ENCODE results near the gene PYM1.
"Not testable (repeated sequence)": the region's sequence is repeated elsewhere in the genome, so short reads cannot be mapped to it uniquely, and the experiment has no call there.

PYM1 gene

DNA sequence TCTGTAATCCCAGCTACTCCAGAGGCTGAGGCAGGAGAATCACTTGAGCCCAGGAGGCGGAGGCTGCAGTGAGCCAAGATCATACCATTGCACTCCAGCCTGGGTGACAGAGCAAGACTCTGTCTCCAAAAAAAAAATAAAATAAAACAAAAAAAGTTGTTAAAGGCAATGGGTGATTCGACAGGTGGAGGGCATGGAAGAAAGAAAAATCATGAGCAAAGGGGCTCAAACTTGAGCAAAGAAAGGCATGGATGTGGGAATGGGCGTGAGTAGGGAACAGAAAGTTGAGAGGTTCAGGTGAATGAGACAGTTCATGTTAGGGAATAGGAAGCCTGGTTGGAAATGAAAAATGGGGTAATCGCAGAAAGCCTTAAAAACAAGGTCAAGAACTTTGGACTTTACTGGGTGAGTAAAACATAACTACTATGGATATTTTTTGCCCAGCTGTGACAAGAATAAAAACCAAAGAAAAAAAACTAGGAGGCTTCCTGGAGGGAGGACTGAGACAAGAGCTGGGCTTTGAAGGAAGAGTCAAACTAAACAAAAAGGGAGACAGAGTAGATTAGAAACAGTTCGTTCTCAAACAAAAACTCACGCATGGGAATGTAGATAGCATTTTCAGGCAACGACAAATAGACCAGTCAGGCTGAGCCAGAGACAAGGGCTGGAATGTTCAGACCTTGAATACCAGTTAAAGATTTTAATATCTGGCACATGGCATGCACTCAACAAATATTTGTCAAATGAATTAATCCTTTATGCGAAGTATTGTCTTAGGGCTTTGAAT, 18.8 kb downstream of the PYM1 start:
- DNase-seq = no peak

DNA sequence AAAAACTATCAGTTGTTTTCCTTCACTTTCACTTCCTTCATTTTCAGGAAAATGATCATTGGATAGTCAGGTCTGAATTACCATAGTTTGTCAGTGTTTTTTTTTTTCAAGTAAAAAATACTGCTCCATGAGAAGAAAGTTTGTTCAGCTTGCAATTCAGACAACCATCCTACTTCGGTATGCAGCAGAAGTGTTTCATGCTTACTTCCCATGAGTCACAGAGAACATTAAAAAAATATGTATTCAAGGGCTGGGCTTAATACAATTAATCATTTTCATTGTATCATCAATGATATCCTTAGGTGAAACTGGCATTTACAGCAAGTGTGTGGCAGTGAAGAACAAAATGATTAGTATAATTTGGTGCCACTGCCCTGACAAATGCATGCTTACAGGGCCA, 21.6 kb downstream of the PYM1 start:
- no peak for DNase-seq

DNA sequence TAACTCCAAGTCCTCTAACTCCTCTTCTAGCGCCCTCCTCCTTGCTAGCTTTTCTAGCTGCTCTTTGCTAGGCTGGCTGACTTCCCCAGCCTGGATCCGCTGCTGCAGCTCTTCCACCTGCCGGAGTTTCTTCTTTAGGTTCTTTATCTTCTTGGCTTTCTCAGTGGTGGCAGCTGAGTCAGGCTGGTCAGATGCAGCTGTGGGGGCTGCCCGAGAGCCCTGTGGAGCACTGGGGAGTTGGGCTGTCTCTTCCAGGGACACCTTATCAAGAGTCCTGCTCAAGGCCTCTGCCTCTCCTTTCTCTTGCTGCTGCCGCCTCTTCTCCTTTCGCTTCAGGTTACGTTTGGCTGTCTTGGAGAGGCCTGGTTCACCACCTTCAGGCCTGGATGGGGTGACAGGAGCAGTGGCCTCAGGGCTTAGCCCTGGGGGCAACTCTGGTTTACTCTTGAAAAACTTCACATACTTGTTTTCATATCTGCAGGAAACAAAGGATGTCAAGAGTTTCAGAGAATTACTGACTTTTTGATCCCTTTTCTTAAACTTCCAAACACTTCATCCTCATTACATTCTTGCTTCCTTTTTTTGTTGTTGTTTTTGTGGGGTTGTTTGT, 25.7 kb downstream of the PYM1 start:
- no peak for DNase-seq

DNA sequence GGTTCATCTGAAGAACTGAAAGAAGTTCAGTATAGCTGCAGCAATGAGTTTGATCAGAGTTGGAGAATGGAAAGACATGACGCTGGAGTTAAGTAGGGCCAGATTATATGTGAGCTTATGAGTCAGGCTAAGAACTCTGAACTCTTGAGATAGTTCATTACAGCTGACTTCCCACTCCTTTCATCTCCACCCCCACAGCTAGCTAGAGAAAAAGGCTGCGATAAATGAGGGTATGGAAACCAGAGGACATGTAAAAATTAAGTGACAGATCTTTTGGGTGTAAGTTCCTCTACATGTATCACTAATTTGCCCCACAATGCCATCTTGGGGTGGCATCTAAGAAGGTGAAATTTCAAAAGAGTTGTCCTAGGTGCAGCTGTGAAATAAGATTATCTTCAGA, 28.6 kb downstream of the PYM1 start:
- DNase-seq = no peak

DNA sequence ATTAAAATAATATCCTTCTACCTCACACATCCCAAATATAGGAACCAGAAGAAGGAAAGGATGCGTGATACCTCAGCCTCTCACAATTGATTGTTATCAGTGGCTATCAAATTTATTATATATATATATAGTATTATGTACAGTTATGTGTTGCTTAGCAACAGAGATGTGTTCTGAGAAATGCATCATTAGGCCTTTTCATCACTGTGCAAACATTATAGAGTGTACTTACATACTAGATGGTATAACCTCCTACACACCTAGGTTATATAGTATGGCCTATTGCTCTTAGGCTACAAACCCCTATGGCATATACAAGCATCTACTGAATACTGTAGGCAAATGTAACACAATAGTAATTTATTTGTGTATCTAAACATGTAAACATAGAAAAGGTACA, 34.0 kb downstream of the PYM1 start:
- no peak for DNase-seq

DNA sequence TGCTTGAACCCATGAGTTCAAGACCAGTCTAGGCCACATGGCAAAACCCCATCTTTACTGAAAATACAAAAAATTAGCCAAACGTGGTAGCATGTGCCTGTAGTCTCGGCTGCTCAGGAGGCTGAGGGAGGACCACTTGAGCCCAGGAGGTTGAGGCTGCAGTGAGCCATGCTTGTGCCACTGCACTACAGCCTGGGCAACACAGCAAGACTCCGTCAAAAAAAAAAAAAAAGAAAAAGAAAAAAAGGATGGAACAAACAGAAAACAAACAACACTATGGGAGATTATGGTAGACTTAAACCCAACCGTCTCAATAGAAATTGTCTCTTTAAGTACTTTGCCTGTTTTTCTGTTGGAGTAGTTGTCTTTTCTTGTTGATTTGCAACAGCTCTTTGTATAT, 36.4 kb downstream of the PYM1 start:
- no peak for DNase-seq

DNA sequence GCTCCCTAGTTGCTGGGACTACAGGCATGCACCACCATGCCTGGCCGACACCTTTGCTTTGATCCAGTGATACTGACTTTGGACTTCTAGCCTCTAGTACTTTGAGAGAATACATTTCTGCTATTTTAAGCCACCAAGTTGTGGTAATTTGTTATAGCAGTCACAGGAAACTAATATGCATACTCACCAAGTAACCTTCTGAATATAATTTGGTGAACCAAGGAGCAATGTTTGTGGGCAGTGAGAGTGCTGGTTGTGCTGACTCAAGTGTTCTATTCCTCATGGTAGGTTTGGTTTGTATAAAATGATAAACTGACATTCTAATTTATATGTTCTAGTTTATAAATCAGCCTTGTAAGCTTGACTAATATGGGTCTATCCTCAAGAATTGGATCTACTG, 42.6 kb downstream of the PYM1 start:
- DNase-seq = no peak

DNA sequence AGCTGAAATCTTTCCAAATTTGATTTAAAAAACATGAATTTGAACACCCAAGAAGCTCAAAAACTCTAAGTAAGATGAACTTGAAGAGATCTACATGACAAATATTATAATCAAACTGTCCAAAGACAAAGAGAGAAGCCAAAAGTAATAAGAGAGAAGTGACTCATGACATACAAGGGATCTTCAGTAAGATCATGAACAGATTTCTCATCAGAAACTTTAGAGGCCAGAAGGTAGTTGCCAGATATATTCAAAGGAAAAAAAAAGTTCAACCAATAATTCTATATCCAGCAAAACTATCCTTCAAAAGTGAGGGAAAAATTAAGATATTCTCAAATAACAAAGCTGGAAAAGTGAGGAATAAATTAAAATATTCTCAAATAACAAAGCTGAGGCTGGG, 49.9 kb downstream of the PYM1 start:
- DNase-seq = no peak

DNA sequence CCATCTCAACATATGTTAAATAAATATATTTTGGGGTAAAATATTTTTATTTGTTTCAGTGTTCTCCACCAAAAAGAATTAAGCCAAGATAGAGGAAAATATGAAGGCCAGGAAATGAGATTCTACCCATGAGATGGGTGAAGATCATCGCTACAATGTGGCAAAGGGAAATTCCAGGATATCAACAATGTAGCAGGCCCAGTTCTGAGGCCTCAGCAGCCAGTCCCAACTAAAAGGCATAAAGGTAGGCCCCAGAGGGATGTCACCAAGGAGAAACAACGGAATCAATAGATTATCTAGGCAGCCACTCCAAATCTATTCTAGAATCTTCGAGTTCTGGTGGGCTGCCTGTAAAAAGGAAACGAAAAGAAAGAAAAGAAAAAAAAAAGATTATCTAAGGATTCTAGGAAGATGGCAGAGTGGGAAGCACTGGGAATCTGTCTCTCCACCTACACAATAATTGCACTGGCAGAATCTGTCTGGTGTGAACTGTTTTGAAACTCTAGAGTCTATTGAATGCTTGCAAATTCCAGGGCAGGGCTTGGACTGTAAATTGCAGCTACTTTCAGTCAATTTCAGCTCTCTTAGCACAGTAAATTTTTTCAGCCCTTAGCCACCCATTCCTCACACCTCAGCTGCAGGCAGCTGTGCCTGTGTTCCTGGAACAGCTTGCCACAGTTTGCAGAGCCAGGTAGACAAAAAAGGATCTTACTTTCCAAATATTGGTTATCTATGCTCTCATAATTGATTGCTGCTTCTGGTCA, 51.8 kb downstream of the PYM1 start:
- no peak for DNase-seq

DNA sequence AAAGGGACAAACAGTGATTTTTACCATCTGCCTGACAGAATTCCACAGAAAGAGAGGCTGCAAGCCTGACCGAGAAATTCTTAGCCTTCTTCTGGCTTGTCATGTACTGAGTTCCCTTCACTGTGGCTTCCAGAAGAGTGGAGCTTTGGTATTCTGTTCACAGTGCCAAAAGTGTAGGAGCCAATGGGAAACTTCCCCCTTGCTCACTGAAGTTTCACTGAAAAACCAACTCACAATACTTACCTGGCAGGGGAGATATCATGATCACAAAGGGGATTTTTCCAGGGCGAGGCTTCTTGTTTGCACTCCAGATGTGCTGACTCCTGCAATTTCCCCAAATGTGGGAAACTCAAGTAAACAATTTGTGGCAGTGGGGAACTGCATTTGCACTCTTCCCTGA, 53.3 kb downstream of the PYM1 start:
- no peak for DNase-seq

DNA sequence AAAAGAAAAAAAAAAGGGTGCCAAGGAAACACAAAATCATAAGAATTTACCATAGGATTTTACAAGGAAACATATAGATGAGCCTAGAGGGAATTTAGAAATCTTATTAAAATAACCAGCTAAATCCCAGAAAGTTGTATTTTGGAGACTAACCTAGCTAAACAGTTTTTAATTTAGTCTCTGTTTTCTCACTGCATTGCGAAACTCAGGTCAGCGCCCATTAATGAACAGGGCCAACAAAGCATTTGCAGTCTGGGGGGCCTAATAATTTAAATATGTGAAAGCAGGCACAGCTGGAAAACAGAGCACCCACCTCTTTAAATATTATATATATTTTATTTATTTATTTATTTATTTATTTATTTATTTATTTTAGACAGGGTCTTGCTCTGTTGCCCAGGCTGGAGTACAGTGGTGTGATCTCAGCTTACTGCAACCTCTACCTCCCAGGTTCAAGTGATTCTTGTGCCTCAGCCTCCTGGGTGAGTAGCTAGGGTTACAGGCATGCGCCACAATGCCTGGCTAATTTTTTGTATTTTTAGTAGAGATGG, 61.2 kb downstream of the PYM1 start:
- DNase-seq = not testable (repeated sequence)

DNA sequence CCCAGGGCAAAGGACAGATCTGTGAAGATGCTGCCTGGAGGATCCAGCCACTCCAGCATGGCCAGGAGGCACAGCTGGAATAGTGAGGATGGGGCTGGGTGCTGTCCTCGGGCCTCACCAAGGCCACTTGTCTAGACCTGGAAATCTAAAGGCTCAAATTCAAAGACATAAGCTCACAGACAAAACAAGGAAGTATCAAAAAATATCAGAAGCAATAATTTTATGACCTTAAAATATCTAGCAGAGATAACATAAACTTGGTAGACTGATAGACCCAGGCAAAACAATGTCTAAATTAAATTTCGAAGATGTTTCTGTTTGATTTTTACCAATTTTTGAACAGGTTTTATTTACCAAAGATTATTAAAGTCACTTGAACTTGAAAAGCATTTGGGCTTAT, 62.4 kb downstream of the PYM1 start:
- DNase-seq = no peak

DNA sequence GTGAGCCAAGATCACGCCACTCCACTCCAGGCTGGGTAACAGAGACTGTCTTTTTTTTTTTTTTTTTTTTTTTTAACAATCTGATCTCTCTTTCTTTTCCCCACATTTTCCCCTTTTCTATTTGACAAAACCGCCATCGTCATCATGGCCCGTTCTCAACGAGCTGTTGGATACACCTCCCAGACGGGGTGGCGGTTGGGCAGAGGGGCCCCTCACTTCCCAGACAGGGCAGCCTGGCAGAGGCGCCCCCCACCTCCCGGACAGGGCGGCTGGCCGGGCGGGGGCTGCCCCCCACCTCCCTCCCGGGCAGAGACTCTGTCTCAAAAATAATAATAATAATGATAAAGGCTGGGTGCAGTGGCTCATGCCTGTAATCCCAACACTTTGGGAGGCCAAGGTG, 64.8 kb downstream of the PYM1 start:
- DNase-seq = not testable (repeated sequence)

DNA sequence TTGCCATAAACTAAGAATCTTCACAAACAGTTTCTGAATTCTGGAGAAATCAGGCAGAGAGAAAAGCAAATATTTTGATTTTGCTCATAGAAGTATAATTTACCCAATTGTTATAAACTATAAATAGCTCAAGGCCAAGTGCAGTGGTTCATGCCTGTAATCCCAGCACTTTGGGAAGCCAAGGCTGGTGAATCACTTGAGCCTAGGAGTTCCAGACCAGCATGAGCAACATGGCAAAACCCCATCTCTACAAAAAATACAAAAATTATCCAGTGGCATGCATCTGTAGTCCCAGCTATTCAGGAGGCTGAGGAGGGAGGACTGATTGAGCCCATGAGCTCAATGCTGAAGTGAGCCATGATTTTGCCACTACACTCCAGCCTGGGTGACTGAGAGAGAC, 65.4 kb downstream of the PYM1 start:
- DNase-seq = no peak

DNA sequence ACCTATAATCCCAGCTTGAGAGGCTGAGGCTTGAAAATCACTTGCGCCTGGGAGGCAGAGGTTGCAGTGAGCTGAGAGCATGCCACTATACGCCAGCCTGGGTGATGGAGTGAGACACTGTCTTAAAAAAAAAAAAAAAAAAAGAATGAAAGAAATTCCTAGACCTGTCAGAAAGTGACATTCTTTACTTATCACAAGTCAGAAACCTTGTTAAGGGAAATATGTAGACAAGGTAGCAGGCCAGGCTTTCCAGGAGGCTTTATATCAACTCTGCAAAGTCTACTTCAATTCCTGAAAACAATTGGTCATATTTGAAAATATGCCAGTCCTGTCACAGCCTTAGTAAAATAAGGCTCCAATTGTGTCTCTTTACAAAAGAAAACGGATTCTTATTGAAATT, 65.8 kb downstream of the PYM1 start:
- DNase-seq = no peak

DNA sequence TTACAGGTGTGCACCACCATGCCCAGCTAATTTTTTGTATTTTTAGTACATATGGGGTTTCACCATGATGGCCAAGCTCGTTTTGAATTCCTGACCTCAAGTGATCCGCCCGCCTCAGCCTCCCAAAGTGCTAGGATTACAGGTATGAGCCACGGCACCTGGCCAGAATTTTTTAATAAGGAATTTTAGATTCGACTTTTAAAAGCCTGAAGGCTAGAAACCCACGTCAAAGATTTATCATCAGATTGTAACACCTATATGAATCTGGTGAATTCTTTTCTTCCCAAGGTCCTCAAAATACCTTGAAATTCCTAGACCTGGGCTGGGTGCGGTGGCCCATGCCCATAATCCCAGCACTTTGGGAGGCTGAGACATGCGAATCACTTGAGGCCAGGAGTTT, 66.3 kb downstream of the PYM1 start:
- no peak for DNase-seq

DNA sequence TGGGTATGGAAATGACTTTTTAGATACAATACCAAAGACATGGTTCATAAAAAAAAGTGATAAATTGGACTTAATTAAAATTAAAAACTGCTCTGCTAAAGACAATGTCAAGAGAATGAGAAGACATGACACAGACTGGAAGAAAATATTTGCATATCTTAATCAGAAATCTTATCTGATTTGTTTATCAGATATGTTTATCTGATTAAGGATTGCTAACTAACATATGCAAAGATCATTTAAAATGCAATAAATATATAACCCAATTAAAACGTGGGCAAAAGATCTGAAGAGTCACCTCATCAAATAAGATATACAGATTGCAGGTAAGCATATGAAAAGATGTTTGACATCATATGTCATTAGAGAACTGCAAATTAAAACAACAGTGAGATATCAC, 75.0 kb downstream of the PYM1 start:
- no peak for DNase-seq
